ENCODE measurements around the gene USP21. TPM values are rescaled to one million over a fixed set of nuclear protein-coding genes. Genes with fewer than 3 reads are reported as not detected.

Gene USP21
- total RNA-seq, 2 donors from 2014 or later, result 12.9 to 20.8 TPM

DNA sequence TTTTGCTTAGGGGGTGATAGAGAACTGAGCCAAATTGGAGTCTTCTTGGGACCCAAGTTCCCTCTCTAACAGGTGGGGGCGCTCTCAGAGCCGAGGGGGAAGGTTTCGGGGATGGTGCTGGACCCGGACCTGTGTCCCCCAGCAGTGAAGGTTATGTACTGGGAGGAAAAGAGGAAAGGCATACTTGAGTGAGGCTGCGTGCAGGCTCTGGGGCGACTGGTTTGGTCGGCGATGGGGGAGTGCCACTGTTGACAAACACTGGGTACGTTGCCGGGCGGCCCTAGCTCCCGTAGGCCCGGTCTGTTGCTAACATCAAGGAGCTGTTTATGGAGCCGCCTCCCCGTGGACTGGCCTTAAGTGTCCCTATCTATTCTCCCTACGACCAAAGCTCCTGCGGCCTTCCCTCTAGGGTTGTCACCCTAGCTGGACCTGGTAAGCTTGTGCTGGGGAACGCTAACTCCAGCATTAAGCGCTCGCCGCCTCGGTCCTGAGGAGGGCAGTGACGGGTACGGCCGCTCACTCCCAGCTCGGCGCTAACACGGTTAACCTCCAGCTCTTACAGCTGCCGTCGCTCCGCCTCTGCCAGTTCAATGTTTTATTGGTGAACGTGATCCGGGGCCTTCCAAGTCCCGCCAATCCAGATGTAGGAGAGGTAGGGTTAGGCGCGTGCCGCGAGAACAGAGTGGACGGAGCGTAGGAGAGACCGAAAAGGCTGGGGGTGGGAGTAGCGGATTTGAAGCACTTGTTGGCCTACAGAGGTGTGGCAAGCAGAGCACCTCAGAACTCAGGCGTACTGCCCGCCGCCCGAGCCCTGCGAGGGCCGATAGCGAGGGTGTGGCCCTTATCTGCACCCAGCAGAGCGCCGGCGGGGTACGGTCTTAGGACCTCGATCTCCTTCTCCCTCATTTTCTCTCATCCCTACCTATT, 6.7 kb downstream of the USP21 start, which contains the start of gene PPOX:
TSS of gene PPOX (plus strand) at position 685 of the 927 bp plus-strand sequence. CDS start 422 bp downstream, outside the sequence.
- DNase-seq (ENCODE audit: low spot score), result peak; percentile 99
- intact Hi-C loops (cut with DNase I), result no loop called here

DNA sequence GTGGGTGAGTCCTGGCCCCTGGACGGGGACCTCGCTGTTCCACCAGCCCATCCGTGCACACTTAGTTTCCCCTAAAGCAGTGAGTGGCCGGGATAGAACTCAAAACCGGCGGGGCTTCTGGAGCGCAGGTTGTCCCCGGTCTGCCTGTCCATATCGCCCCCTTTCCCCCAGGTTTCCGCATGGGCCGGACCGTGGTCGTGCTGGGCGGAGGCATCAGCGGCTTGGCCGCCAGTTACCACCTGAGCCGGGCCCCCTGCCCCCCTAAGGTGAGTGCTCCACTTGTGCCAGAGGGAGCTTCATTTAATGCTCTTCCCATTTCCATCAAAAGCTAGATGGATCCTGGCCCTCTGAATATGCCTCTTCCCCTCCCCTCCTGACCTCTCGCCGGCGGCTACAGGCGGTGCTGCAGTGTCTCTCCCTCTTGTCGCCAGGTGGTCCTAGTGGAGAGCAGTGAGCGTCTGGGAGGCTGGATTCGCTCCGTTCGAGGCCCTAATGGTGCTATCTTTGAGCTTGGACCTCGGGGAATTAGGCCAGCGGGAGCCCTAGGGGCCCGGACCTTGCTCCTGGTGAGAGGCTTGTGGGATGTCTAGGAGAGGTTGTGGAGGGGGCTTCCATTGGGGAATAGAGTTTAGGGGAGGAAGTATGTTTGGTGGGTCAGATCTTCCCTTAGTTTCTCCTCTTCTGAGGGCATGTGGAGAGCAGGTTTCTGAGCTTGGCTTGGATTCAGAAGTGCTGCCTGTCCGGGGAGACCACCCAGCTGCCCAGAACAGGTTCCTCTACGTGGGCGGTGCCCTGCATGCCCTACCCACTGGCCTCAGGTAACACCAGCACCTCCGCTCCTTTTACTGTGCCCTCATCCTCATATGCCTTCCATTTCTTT, 7.6 kb downstream of the USP21 start:
- DNase-seq (ENCODE audit: low spot score), result peak; percentile 78

DNA sequence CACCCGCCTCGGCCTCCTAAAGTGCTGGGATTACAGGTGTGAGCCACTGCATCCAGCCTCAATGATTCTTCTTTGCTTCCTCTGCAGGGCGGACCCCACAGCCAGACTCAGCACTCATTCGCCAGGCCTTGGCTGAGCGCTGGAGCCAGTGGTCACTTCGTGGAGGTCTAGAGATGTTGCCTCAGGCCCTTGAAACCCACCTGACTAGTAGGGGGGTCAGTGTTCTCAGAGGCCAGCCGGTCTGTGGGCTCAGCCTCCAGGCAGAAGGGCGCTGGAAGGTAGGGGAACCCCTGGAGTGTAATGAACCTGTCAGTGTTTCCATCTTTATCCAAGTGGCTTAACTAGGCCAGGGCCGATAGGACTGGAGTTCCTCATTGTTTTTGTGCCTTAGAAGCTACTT, 9.6 kb downstream of the USP21 start:
- intact Hi-C loops (cut with DNase I), result no loop called here
- peak; percentile 70 for DNase-seq (ENCODE audit: low spot score)

More for the DNA sequence above, 7.6 kb downstream of the USP21 start:
- intact Hi-C loops (cut with DNase I), result no loop called here

- no peak for DNase-seq (ENCODE audit: low spot score)
- intact Hi-C loops (cut with DNase I), result no loop called here
Observed at GRCh38 chr1:161171191-161171590, 11.9 kb downstream of the USP21 start.

GRCh38 chr1:161171696-161172095, 12.4 kb downstream of the USP21 start:
- intact Hi-C loops (cut with DNase I), result no loop called here
- DNase-seq (ENCODE audit: low spot score), result peak; percentile 65

- intact Hi-C loops (cut with DNase I), result no loop called here
- no peak for DNase-seq (ENCODE audit: low spot score)
Observed at GRCh38 chr1:161172349-161172748, 13.0 kb downstream of the USP21 start.

- intact Hi-C loops (cut with DNase I), result no loop called here
- peak; percentile 82 for DNase-seq (ENCODE audit: low spot score)
Observed at GRCh38 chr1:161172776-161173376, 13.6 kb downstream of the USP21 start.

DNA sequence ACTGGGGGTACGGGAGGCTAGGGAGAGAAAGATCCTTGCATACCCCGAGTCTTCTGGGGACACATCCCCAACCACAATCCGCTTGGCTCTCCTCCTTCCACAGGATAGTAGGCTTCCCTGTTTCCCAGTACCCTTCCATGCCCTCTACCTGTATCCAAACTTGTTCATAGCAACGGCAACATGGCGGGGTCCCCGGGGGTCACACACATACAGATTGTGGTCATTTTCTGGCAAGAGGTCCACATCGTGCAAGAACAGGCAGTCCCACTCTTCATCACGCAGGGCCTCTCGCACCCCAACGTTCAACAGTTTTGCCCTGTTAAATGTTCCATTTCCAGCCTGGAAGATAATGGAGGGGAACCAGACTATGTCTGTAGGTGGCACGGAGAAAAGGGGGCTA, 14.4 kb downstream of the USP21 start:
- intact Hi-C loops (cut with DNase I), result no loop called here

DNA sequence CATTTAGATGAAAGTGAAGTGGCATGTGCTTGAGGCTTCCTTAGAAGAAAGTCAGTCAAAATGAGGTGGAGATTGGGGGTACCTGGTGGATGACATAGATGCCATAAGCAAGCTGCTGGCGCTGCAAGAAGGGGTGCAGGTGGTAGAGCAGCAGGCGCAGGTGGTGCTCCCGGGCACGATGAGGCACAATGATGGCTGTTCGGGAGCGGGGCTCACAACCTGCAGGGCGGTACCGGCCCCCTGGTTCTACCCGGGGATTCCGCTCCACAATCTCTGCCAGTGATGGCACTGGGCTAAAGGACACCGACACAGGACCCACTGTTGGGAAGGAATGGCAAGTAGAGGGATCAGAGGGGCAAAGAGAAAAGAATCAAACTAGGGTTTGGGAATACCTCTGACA, 15.6 kb downstream of the USP21 start:
- intact Hi-C loops (cut with DNase I), result loop anchor here in 1 of 2 donors (1.0 kb wide), 1 partner anchor 27 kb away; no protein-coding TSS in a partner anchor
- DNase-seq (ENCODE audit: low spot score), result peak; percentile 75

More for the DNA sequence above, 14.4 kb downstream of the USP21 start:
- peak; percentile 65 for DNase-seq (ENCODE audit: low spot score)

DNA sequence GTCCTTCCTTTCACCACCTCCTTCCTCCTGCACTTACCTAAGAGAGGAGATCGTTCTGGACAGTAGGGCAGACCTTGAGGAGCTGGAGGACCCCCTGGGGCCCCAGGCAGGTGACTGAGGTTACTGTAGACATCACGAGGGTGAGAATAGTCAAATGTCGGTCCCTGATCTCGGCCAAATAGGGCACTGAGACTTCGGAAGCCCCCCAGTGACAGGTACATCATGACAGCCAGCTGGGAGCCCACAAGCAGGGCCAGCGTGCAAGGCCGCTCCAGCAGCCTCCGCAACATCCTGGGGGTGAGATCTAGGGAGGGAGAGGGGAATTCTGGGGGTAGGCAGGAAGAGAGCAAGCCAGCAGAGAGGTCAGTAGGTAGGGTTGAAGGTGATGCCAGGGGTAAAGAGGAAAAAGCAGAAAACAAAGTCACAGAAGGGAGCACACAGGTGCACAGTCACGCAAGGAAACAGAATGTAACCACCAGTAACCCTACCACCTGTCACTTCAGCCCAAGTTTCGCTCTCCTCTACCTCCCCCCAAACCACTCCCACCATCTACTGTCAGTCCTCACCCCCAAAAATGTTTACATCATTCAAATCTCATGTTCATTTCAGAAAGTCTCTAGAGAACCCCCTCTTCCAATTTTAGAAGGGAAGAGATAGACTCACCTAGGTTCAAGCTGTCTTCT, 16.6 kb downstream of the USP21 start:
- intact Hi-C loops (cut with DNase I), result loop anchor here in 1 of 2 donors (1.0 kb wide), 1 partner anchor 28 kb away; no protein-coding TSS in a partner anchor

GRCh38 chr1:161176468-161177111, 17.3 kb downstream of the USP21 start:
- DNase-seq (ENCODE audit: low spot score), result peak; percentile 54
- intact Hi-C loops (cut with DNase I), result no loop called here

More for the DNA sequence above, 16.6 kb downstream of the USP21 start:
- DNase-seq (ENCODE audit: low spot score), result peak; percentile 73

DNA sequence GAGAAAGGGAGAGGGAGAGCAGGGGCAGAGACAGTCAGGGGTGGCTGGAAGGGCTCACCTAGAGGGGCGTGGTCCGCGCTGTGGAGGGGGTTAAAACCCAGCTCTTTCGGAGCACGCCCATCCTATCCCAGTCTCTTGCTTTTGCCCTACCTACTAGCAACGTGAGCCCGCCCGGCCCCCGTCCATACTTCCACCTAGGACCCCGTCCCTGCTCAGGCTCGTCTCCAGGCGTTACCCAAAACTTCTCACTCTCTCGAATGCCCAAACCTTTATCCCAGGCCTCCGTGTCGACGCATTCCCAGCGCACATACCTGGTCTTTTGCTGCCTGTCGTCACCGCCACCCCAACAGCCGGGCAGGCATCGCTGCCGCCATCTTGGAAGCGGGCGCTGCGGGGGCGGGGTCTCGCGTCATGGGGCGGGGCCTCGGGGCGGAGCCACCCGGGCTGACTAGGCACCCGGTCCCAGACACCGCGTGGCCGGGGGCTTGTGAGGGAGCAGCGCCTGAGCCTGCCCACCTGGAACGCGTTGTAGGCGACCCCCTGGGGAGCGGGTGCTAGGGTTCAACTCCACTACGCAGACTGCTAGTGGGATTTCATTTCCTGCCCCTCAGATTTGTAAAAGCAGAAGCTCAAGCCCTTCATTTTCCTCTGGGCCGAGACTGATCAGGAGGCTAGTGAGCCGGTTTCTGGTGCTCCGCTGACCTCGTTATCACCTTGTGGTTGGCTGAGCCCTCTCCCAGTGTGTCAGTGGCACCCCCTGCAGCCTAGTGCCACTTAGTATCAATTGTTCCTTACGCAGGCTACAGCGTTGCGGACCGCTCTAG, 18.0 kb downstream of the USP21 start, which contains the start of gene B4GALT3:
TSS of gene B4GALT3 (minus strand) at position 396 of the 824 bp plus-strand sequence. CDS start 1,447 bp downstream, outside the sequence.
- intact Hi-C loops (cut with DNase I), result no loop called here
- peak; percentile 96 for DNase-seq (ENCODE audit: low spot score)

GRCh38 chr1:161177936-161178244, 18.6 kb downstream of the USP21 start:
- intact Hi-C loops (cut with DNase I), result no loop called here

GRCh38 chr1:161179698-161180097, 20.4 kb downstream of the USP21 start:
- no peak for DNase-seq (ENCODE audit: low spot score)
- intact Hi-C loops (cut with DNase I), result no loop called here

More at GRCh38 chr1:161177936-161178244, 18.6 kb downstream of the USP21 start:
- DNase-seq (ENCODE audit: low spot score), result no peak

- no peak for DNase-seq (ENCODE audit: low spot score)
Observed at GRCh38 chr1:161180639-161181038, 21.3 kb downstream of the USP21 start.

GRCh38 chr1:161182214-161182613, 22.9 kb downstream of the USP21 start:
- DNase-seq (ENCODE audit: low spot score), result peak; percentile 31
- intact Hi-C loops (cut with DNase I), result no loop called here

More at GRCh38 chr1:161180639-161181038, 21.3 kb downstream of the USP21 start:
- intact Hi-C loops (cut with DNase I), result no loop called here

GRCh38 chr1:161185282-161185682, 26.0 kb downstream of the USP21 start:
- intact Hi-C loops (cut with DNase I), result no loop called here
- DNase-seq (ENCODE audit: low spot score), result peak; percentile 90
